ENCODE measurements around the gene HTR1E. TPM values are rescaled to one million over a fixed set of nuclear protein-coding genes. Genes with fewer than 3 reads are reported as not detected.
"Not testable (repeated sequence)": the region's sequence is repeated elsewhere in the genome, so short reads cannot be mapped to it uniquely, and the experiment has no call there.

Gene HTR1E
- total RNA-seq, 1 donor from 2014 or later: not detected

GRCh38 chr6:87001494-87001893, 64.2 kb downstream of the HTR1E start:
- TF ChIP-seq CTCF (IDR thresholded peaks at IDR 0.05): no peak
- Histone ChIP-seq H3K4me3 (no peak overlapping the region), H3K4me1 (no peaks in the 10 kb centered on the region), H3K27me3 (ENCODE audit: low read depth) (no peaks in the 10 kb centered on the region), H3K36me3 (no peaks in the 10 kb centered on the region), H3K9me3 (peaks cover 4% of the 10 kb centered on the region), H3K27ac (no peak overlapping the region)
- DNase-seq: no peak
- intact Hi-C loops (cut with DNase I): no loop called here
- ATAC-seq: no peak

- intact Hi-C loops (cut with DNase I); H3K9me3 ChIP-seq; H3K4me1 ChIP-seq; ATAC-seq; H3K27ac ChIP-seq; H3K27me3 ChIP-seq (ENCODE audit: low read depth); H3K4me3 ChIP-seq; H3K36me3 ChIP-seq; DNase-seq: not testable (repeated sequence)
Observed at GRCh38 chr6:87002391-87002790, 65.1 kb downstream of the HTR1E start.

DNA sequence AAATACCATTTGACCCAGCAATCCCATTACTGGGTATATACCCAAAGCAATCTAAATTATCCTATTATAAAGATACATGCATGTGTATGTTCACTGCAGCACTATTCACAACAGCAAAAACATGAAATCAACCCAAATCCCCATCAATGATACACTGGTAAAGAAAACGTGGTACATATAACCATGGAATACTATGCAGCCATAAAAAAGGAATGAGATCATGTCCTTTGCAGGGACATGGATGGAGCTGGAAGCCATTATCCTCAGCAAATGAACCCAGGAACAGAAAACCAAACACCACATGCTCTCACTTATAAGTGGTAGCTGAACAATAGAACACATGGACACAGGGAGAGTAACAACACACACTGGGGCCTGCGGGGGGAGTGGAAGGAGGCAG, 69.2 kb downstream of the HTR1E start:
- H3K36me3 ChIP-seq; H3K4me3 ChIP-seq; H3K27me3 ChIP-seq (ENCODE audit: low read depth); intact Hi-C loops (cut with DNase I); DNase-seq; H3K4me1 ChIP-seq; H3K27ac ChIP-seq; ATAC-seq; H3K9me3 ChIP-seq: not testable (repeated sequence)

- H3K9me3 ChIP-seq; DNase-seq; H3K27ac ChIP-seq; H3K27me3 ChIP-seq (ENCODE audit: low read depth); H3K4me3 ChIP-seq; H3K4me1 ChIP-seq; ATAC-seq; intact Hi-C loops (cut with DNase I); H3K36me3 ChIP-seq: not testable (repeated sequence)
Observed at GRCh38 chr6:87009581-87009980, 72.3 kb downstream of the HTR1E start.

DNA sequence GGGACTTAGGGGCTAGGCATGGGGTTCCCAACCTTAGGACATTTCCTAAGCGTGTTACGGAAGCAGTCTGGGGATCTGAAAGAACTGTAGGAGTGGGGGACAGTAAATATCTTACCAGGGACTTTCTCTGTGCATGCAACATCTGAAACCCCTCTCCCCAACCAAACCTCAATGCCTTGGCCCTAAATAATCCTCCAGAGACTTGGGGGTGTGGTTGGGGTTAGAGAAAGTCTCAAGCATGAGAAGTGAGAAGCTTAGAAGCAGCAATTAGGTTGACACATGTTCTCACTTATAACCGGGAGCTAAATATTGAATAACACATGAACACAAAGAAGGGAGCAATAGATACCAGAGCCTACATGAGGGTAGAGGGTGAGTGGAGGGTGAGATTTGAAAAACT, 74.7 kb downstream of the HTR1E start:
- Histone ChIP-seq H3K4me3 (no peak overlapping the region), H3K4me1 (no peaks in the 10 kb centered on the region), H3K9me3 (no peaks in the 10 kb centered on the region), H3K27me3 (ENCODE audit: low read depth) (no peaks in the 10 kb centered on the region), H3K36me3 (no peaks in the 10 kb centered on the region), H3K27ac (no peak overlapping the region)
- DNase-seq (no peak), ATAC-seq (no peak)
- intact Hi-C loops (cut with DNase I): no loop called here
- no peak for TF ChIP-seq CTCF (IDR thresholded peaks at IDR 0.05)

DNA sequence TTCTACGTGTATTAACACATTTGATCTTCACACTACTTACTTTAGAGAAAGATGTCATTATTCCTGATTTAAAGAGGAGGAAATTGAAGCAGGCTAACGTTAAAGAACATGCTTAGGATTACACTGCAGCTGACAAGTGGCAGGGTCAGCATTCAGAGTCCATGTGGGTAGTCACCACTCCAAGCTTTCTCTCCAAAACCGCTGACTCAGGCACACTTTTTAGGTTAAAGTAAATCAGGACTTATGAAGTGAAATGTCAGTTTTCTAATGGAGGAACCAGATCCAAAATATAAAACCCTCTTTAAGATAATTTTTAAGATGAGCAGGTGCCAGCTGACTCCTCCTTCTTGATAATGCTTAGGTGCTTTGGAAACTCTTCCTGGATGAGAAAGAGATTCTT, 75.4 kb downstream of the HTR1E start:
- H3K27ac ChIP-seq: no peak overlapping the region
- no peaks in the 10 kb centered on the region for H3K9me3 ChIP-seq
- H3K4me1 ChIP-seq: no peaks in the 10 kb centered on the region
- DNase-seq: no peak
- H3K36me3 ChIP-seq: no peaks in the 10 kb centered on the region
- no peaks in the 10 kb centered on the region for H3K27me3 ChIP-seq (ENCODE audit: low read depth)
- TF ChIP-seq CTCF (IDR thresholded peaks at IDR 0.05): no peak
- intact Hi-C loops (cut with DNase I): no loop called here
- no peak for ATAC-seq
- H3K4me3 ChIP-seq: no peak overlapping the region

DNA sequence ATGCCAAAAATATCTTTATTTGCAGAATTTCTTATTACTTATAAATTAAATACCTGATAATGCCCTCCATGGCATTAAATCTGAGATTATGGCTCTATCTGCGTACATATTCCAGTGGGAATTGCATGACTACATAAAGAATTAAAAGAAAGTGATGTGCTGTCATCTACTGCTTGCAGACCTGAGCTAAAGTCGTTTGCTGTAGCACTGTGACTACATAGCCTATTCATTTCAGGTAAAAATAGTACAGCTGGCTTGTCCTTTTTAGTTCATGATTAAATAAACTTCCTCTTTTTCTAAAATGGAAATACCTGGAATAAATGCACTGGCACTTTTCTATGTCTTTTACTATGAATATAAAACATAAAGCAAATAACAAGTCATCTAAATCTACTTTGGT, 79.4 kb downstream of the HTR1E start:
- DNase-seq (no peak), ATAC-seq (no peak)
- Histone ChIP-seq H3K4me1 (no peaks in the 10 kb centered on the region), H3K27me3 (ENCODE audit: low read depth) (no peaks in the 10 kb centered on the region), H3K27ac (no peak overlapping the region), H3K4me3 (no peak overlapping the region), H3K9me3 (no peaks in the 10 kb centered on the region), H3K36me3 (no peaks in the 10 kb centered on the region)
- intact Hi-C loops (cut with DNase I): no loop called here
- TF ChIP-seq CTCF (IDR thresholded peaks at IDR 0.05): no peak
